CD14-positive monocyte (primary cell): ENCODE results near the gene TANC2. TPM values are rescaled to one million over a fixed set of nuclear protein-coding genes. Genes with fewer than 3 reads are reported as not detected.

Source experiments
- DNase-seq, 3 donors: peaks; one replicate each; pipeline ENCODE4 v3.0.0-alpha.2; 2011 to 2022
- H2AFZ ChIP-seq: 2 replicates; pipeline ENCODE4 v1.6.0; 2012; ENCODE audit warnings: mild to moderate bottlenecking, low read depth, low read length, inconsistent platforms; ENCODE audit not compliant: insufficient read depth, poor library complexity, severe bottlenecking
- H3K27ac ChIP-seq, 2 donors: 1 replicate in 1 of 2; 2 replicates in 1 of 2; pipeline ENCODE4 v1.5.1; 2012 to 2013; ENCODE audit warnings: low read length in 2 of 2, control low read depth in 1 of 2, inconsistent platforms in 1 of 2, low read depth in 1 of 2, mild to moderate bottlenecking in 1 of 2
- H3K27me3 ChIP-seq, 2 donors: one replicate each; pipeline versions ENCODE4 v1.6.0 to v1.6.1; 2011 to 2013; ENCODE audit warnings: low read length in 2 of 2; ENCODE audit not compliant: control insufficient read depth in 2 of 2, insufficient read depth in 2 of 2
- H3K36me3 ChIP-seq, 2 donors: replicated peaks in 1 of 2; 1 replicate in 1 of 2; 2 replicates in 1 of 2; pipeline versions ENCODE4 v1.5.1 to v1.6.1; 2012 to 2013; ENCODE audit warnings: low read length in 2 of 2, control low read depth in 1 of 2, inconsistent platforms in 1 of 2, mild to moderate bottlenecking in 1 of 2; ENCODE audit not compliant: insufficient read depth in 2 of 2, control insufficient read depth in 1 of 2
- H3K4me1 ChIP-seq, 2 donors: 1 replicate in 1 of 2; 2 replicates in 1 of 2; pipeline versions ENCODE4 v1.5.1 to v1.6.1; 2012 to 2013; ENCODE audit warnings: low read length in 2 of 2, control low read depth in 1 of 2, inconsistent platforms in 1 of 2, mild to moderate bottlenecking in 1 of 2, moderate library complexity in 1 of 2; ENCODE audit not compliant: insufficient read depth in 2 of 2, control insufficient read depth in 1 of 2
- H3K4me2 ChIP-seq: replicated peaks from 2 replicates; pipeline ENCODE3; 2012; ENCODE audit warnings: low read length, moderate library complexity, mild to moderate bottlenecking; ENCODE audit not compliant: poor library complexity, severe bottlenecking; ENCODE audit errors: extremely low read depth
- H3K4me3 ChIP-seq, 3 experiments: fragments of 200-600 bp in 1 of 3; sonication (generic) in 1 of 3; replicated peaks in 1 of 3; 1 replicate in 2 of 3; 2 replicates in 1 of 3; pipeline ENCODE4 v1.5.1; 2011 to 2013; ENCODE audit warnings: low read length in 3 of 3, mild to moderate bottlenecking in 3 of 3, control low read depth in 2 of 3, low read depth in 2 of 3, inconsistent platforms in 1 of 3, moderate library complexity in 1 of 3
- H3K79me2 ChIP-seq: 2 replicates; pipeline ENCODE4 v1.6.0; 2012; ENCODE audit warnings: mild to moderate bottlenecking, control low read depth, inconsistent platforms, low read length, moderate library complexity; ENCODE audit not compliant: insufficient read depth
- H3K9ac ChIP-seq: 2 replicates; pipeline ENCODE4 v1.6.0; 2017; ENCODE audit warnings: low read length, mild to moderate bottlenecking; ENCODE audit not compliant: insufficient read depth, poor library complexity, severe bottlenecking
- H3K9me3 ChIP-seq, 2 donors: replicated peaks in 1 of 2; 1 replicate in 1 of 2; 2 replicates in 1 of 2; pipeline versions ENCODE4 v1.5.1 to v1.6.1; 2012 to 2013; ENCODE audit warnings: low read length in 2 of 2, control low read depth in 1 of 2; ENCODE audit not compliant: control insufficient read depth in 1 of 2, insufficient read depth in 1 of 2
- H4K20me1 ChIP-seq: 2 replicates; pipeline ENCODE4 v1.6.0; 2012; ENCODE audit warnings: mild to moderate bottlenecking, low read length, control low read depth, moderate library complexity; ENCODE audit not compliant: insufficient read depth
- H3K27ac Mint-ChIP-seq, 7 donors: one replicate each; pipeline ENCODE4 v1.8.0; 2020; ENCODE audit warnings: mild to moderate bottlenecking in 7 of 7, mixed read lengths in 7 of 7, moderate library complexity in 6 of 7, inconsistent platforms in 2 of 7
- H3K27me3 Mint-ChIP-seq, 3 donors: one replicate each; pipeline ENCODE4 v1.8.0; 2021 to 2022; ENCODE audit warnings: low read depth in 3 of 3, mild to moderate bottlenecking in 3 of 3, mixed read lengths in 3 of 3, moderate library complexity in 3 of 3, inconsistent platforms in 1 of 3
- H3K36me3 Mint-ChIP-seq, 2 donors: one replicate each; pipeline ENCODE4 v1.8.0; 2020; ENCODE audit warnings: mixed read lengths in 2 of 2, inconsistent platforms in 1 of 2, mild to moderate bottlenecking in 1 of 2
- H3K4me1 Mint-ChIP-seq: one replicate; pipeline ENCODE4 v1.8.0; 2020; ENCODE audit warnings: mild to moderate bottlenecking, mixed read lengths
- H3K4me3 Mint-ChIP-seq, 2 donors: one replicate each; pipeline ENCODE4 v1.8.0; 2020; ENCODE audit warnings: mild to moderate bottlenecking in 2 of 2, mixed read lengths in 2 of 2, moderate library complexity in 1 of 2
- H3K9me3 Mint-ChIP-seq, 7 donors: one replicate each; pipeline ENCODE4 v1.8.0; 2020 to 2022; ENCODE audit warnings: mixed read lengths in 7 of 7, mild to moderate bottlenecking in 6 of 7, moderate library complexity in 6 of 7, inconsistent platforms in 2 of 7
- WGBS: methylation state at CpG from one replicate; pipeline ENCODE4 v1.1.5; 2013; ENCODE audit warnings: missing lambda C conversion rate; ENCODE audit not compliant: insufficient coverage; 5-methylcytosine and 5-hydroxymethylcytosine counted together
- intact Hi-C, 2 donors: fragments of 100-400 bp; cut with micrococcal nuclease; formaldehyde crosslinking; loops; one replicate each; pipeline versions ENCODE4 v1.15.0 to v1.15.1; 2023
- polyA plus RNA-seq, 3 donors: library from polyadenylated mRNA; depleted of rRNA in 1 of 3; unstranded in 2 of 3; stranded (reverse) in 1 of 3; fragments of 300-500 nt in 2 of 3; fragments of >200 nt in 1 of 3; fragmentation: Illumina TruSeq in 2 of 3; gene quantifications; 1 replicate in 2 of 3; 2 replicates in 1 of 3; pipeline ENCODE4 v1.2.3, GENCODE V29; 2012 to 2021
- TF ChIP-seq, protein P1 (sequence below): fragments of 200-600 bp; IDR thresholded peaks from one replicate; pipeline ENCODE4 v1.8.0; 2022; ENCODE audit warnings: antibody characterized with exemption, mild to moderate bottlenecking

The TANC2 gene
- polyA plus RNA-seq, 3 donors: 0.27 to 6.5 (median 0.34) TPM

DNA sequence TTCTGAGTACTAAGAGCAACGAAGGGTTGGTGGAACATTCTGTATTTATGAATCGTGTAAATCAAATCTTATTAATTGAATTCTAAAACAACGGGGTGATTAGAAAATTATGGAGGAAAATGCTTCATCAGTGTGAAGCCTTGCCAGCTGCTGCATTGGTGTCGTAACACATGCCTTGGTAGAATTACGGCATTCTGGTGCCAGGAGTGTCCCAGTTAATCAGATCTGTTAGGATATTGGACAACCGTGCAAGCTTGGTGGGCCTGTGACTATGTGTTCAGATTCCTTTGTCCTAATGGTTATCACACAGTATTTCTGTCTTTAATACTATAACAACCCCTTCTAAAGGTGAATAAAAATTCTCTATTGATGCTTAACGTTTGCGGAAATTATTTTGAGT, 44.2 kb upstream of the TANC2 start:
- no peaks in the 10 kb centered on the region for H3K36me3 Mint-ChIP-seq
- Histone ChIP-seq H3K4me2 (no peak overlapping the region), H2AFZ (no peak overlapping the region), H4K20me1 (no peaks in the 10 kb centered on the region), H3K4me1 (no peaks in the 10 kb centered on the region), H3K9ac (no peak overlapping the region), H3K9me3 (no peaks in the 10 kb centered on the region), H3K79me2 (no peaks in the 10 kb centered on the region), H3K4me3 (no peak overlapping the region), H3K27ac (no peak overlapping the region), H3K27me3 (no peaks in the 10 kb centered on the region), H3K36me3 (no peaks in the 10 kb centered on the region)
- WGBS: 100% methylated on average over 2 of the region's 8 CpGs
- H3K27me3 Mint-ChIP-seq: peaks cover 0 to 3% (median 2%) of the 10 kb centered on the region in 3 donors
- H3K27ac Mint-ChIP-seq: no peak overlapping the region
- TF ChIP-seq, protein P1, sequence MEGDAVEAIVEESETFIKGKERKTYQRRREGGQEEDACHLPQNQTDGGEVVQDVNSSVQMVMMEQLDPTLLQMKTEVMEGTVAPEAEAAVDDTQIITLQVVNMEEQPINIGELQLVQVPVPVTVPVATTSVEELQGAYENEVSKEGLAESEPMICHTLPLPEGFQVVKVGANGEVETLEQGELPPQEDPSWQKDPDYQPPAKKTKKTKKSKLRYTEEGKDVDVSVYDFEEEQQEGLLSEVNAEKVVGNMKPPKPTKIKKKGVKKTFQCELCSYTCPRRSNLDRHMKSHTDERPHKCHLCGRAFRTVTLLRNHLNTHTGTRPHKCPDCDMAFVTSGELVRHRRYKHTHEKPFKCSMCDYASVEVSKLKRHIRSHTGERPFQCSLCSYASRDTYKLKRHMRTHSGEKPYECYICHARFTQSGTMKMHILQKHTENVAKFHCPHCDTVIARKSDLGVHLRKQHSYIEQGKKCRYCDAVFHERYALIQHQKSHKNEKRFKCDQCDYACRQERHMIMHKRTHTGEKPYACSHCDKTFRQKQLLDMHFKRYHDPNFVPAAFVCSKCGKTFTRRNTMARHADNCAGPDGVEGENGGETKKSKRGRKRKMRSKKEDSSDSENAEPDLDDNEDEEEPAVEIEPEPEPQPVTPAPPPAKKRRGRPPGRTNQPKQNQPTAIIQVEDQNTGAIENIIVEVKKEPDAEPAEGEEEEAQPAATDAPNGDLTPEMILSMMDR: no peak
- no peak overlapping the region for H3K4me3 Mint-ChIP-seq
- DNase-seq: no peak
- no peaks in the 10 kb centered on the region for H3K4me1 Mint-ChIP-seq
- no peaks in the 10 kb centered on the region for H3K9me3 Mint-ChIP-seq
- intact Hi-C loops: no loop called here

DNA sequence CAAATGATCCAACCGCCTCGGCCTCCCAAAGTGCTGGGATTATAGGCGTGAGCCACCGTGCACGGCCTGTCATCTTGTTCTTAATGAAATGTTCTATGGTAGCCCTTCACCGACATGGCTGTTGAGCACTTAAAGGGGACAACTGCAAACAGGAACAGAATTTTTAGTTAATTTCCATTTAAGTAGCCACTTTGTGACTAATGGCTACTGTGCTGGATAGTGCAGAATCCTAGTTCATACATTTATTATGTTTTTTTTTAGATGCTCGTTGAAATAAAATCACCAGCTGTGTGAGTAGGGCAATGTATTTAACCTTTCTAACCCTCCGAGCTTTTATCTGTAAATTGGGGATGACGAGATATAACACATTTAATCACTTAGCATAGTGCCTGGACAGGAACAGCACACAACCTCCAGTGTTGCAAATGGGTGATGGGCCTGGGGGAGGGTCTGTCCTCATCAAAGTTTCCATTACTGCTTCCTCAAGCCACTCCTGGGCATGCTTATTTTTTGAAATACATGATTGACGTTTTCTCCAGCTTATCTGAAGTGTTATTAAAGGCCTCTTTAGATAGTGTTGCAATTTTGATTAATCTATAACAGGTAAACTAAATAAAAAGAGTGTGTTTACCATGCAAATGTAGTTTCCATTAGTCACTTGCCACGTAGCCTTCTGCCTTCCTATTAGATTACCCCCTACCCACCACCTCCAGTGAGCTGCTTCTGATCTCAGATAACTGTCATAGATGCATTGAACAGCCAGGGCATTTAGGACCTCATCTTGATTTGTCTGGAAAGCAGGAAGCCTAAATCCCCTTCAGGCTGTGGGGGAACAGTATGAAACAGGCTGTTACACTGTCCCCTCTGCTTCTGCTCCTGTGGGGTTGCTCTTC, 42.5 kb upstream of the TANC2 start:
- Mint-ChIP-seq H3K4me3 (no peak overlapping the region), H3K4me1 (no peaks in the 10 kb centered on the region), H3K27me3 (peaks cover 2 to 5% (median 4%) of the 10 kb centered on the region in 3 donors), H3K27ac (peak overlapping the region in 1 of 7 donors; percentile 20), H3K36me3 (no peaks in the 10 kb centered on the region), H3K9me3 (no peaks in the 10 kb centered on the region)
- DNase-seq: no peak
- H3K27me3 ChIP-seq: no peaks in the 10 kb centered on the region
- no peaks in the 10 kb centered on the region for H3K4me1 ChIP-seq
- TF ChIP-seq, protein P1: no peak
- no peaks in the 10 kb centered on the region for H3K36me3 ChIP-seq
- H3K9ac ChIP-seq: no peak overlapping the region
- no peaks in the 10 kb centered on the region for H3K9me3 ChIP-seq
- no peaks in the 10 kb centered on the region for H4K20me1 ChIP-seq
- no peak overlapping the region for H3K4me3 ChIP-seq
- H3K4me2 ChIP-seq: no peak overlapping the region
- no peak overlapping the region for H2AFZ ChIP-seq
- 98% methylated on average over 5 of the region's 11 CpGs for WGBS
- no peaks in the 10 kb centered on the region for H3K79me2 ChIP-seq
- H3K27ac ChIP-seq: no peak overlapping the region
- intact Hi-C loops: no loop called here
